SK-N-SH (cell line): ENCODE data around the gene NTMT1. TPM values are rescaled to one million over a fixed set of nuclear protein-coding genes. Genes with fewer than 3 reads are reported as not detected.

Experiments used
- CTCF ChIA-PET: fragments of 300-600, 350-600 bp; formaldehyde crosslinking; extraction: SDS; loops from one replicate; lab custom pipeline; 2021; lab: Yijun Ruan, JAX
- POLR2A ChIA-PET: fragments of 350-600 bp; sonication (Branson Sonifier 250); formaldehyde crosslinking; extraction: SDS; loops from one replicate; lab custom pipeline; 2020; ENCODE audit warnings: antibody characterized with exemption, inconsistent platforms; lab: Yijun Ruan, JAX
- DNase-seq: peaks from one replicate; pipeline ENCODE4 v3.0.0; 2012
- H2AFZ ChIP-seq: fragments of 200-600 bp; sonication (generic); 2 replicates; pipeline ENCODE4 v1.8.1; 2016; ENCODE audit warnings: antibody characterized with exemption, mild to moderate bottlenecking, low read depth
- H3F3A ChIP-seq: fragments of 200-600 bp; sonication (generic); replicated peaks from 2 replicates; pipeline ENCODE3; 2016; ENCODE audit warnings: antibody characterized with exemption, mild to moderate bottlenecking; ENCODE audit not compliant: insufficient read depth
- H3K27ac ChIP-seq, 2 experiments: fragments of 200-500 bp in 1 of 2; fragments of 200-600 bp in 1 of 2; sonication (Bioruptor generic) in 1 of 2; sonication (generic), shearing (Covaris generic) in 1 of 2; 2 replicates each; pipeline versions ENCODE4 v1.5.1 to v1.6.1; 2014 to 2016; ENCODE audit warnings: low read depth in 2 of 2, inconsistent platforms in 1 of 2, low read length in 1 of 2, mild to moderate bottlenecking in 1 of 2, mixed read lengths in 1 of 2
- H3K27me3 ChIP-seq: fragments of 200-600 bp; sonication (generic), shearing (Covaris generic); 2 replicates; pipeline ENCODE4 v1.6.1; 2016; ENCODE audit warnings: mixed run types; ENCODE audit not compliant: insufficient read depth
- H3K36me3 ChIP-seq, 2 experiments: fragments of 200-500 bp in 1 of 2; fragments of 200-600 bp in 1 of 2; sonication (Bioruptor generic) in 1 of 2; sonication (generic) in 1 of 2; replicated peaks in 1 of 2; 2 replicates each; pipeline versions ENCODE3 to v1.5.1; 2014 to 2016; ENCODE audit warnings: low read length in 1 of 2, mild to moderate bottlenecking in 1 of 2; ENCODE audit not compliant: insufficient read depth in 2 of 2, control insufficient read depth in 1 of 2
- H3K4me1 ChIP-seq, 2 experiments: fragments of 200-500 bp in 1 of 2; fragments of 200-600 bp in 1 of 2; sonication (Bioruptor generic) in 1 of 2; sonication (generic), shearing (Covaris generic) in 1 of 2; 2 replicates each; pipeline versions ENCODE4 v1.5.1 to v1.6.1; 2014 to 2016; ENCODE audit warnings: low read depth in 1 of 2, low read length in 1 of 2, mixed run types in 1 of 2; ENCODE audit not compliant: insufficient read depth in 2 of 2, control insufficient read depth in 1 of 2
- H3K4me2 ChIP-seq: fragments of 200-600 bp; sonication (generic), shearing (Covaris generic); 2 replicates; pipeline ENCODE4 v1.6.1; 2017; ENCODE audit warnings: mixed run types
- H3K4me3 ChIP-seq, 2 experiments: fragments of 200-500 bp in 1 of 2; fragments of 200-600 bp in 1 of 2; sonication (Bioruptor generic) in 1 of 2; sonication (generic), shearing (Covaris generic) in 1 of 2; 2 replicates each; pipeline versions ENCODE4 v1.5.1 to v1.8.1; 2014 to 2016; ENCODE audit warnings: low read depth in 2 of 2, inconsistent platforms in 1 of 2, low read length in 1 of 2, mild to moderate bottlenecking in 1 of 2, mixed read lengths in 1 of 2, moderate library complexity in 1 of 2
- H3K79me2 ChIP-seq: fragments of 200-600 bp; sonication (generic); 2 replicates; pipeline ENCODE4 v1.8.1; 2017; ENCODE audit warnings: mild to moderate bottlenecking; ENCODE audit not compliant: insufficient read depth
- H3K9ac ChIP-seq: fragments of 200-600 bp; sonication (generic); 2 replicates; pipeline ENCODE4 v1.6.1; 2017; ENCODE audit warnings: mixed run types
- H3K9me2 ChIP-seq: fragments of 200-600 bp; sonication (generic); 2 replicates; pipeline ENCODE4 v1.6.1; 2017; ENCODE audit warnings: mixed run types
- H3K9me3 ChIP-seq: fragments of 200-600 bp; sonication (generic); 2 replicates; pipeline ENCODE4 v1.6.1; 2017; ENCODE audit warnings: mixed run types, mild to moderate bottlenecking, moderate library complexity
- H4K20me1 ChIP-seq: fragments of 200-600 bp; sonication (generic); 2 replicates; pipeline ENCODE4 v1.6.1; 2017; ENCODE audit warnings: mild to moderate bottlenecking, mixed run types; ENCODE audit not compliant: insufficient read depth
- EZH2phosphoT487 ChIP-seq: fragments of 200-600 bp; sonication (generic); IDR thresholded peaks from 2 replicates; pipeline ENCODE4 v1.6.1; 2017; ENCODE audit warnings: low read depth, mixed run types, mild to moderate bottlenecking, antibody characterized with exemption, moderate library complexity, borderline replicate concordance
- NRF1 ChIP-seq: IDR thresholded peaks from 2 replicates; pipeline ENCODE4 v1.6.1; 2012; ENCODE audit warnings: low read depth, mild to moderate bottlenecking, low read length
- RAD21 ChIP-seq: IDR thresholded peaks from 2 replicates; pipeline ENCODE4 v1.6.1; 2012; ENCODE audit warnings: mild to moderate bottlenecking, low read length
- RXRA ChIP-seq: IDR thresholded peaks from 2 replicates; pipeline ENCODE4 v1.4.0; 2012; ENCODE audit warnings: low read depth, mild to moderate bottlenecking, borderline replicate concordance
- SIN3A ChIP-seq: IDR thresholded peaks from 2 replicates; pipeline ENCODE4 v1.6.1; 2012; ENCODE audit warnings: low read depth, mild to moderate bottlenecking, low read length, moderate library complexity, borderline replicate concordance
- SMC3 ChIP-seq: IDR thresholded peaks from 2 replicates; pipeline ENCODE4 v1.6.1; 2012; ENCODE audit warnings: low read depth, low read length, improper control_type of control experiment
- WGBS: methylation state at CpG from one replicate; pipeline ENCODE4 v1.1.6; 2017; ENCODE audit warnings: low lambda C conversion rate; 5-methylcytosine and 5-hydroxymethylcytosine counted together
- polyA plus RNA-seq, 3 experiments: library from polyadenylated mRNA; depleted of rRNA; stranded (reverse); fragments of >200 nt; gene quantifications; 2 replicates each; pipeline ENCODE4 v1.2.3, GENCODE V29; 2012
- TF ChIP-seq, protein P1 (sequence below): IDR thresholded peaks from 2 replicates; pipeline ENCODE4 v1.6.1; 2012; ENCODE audit warnings: mild to moderate bottlenecking, low read depth, low read length, moderate library complexity
- TF ChIP-seq, protein P2 (sequence below): fragments of 150-350 bp; IDR thresholded peaks from 2 replicates; pipeline ENCODE4 v1.6.1; 2016; ENCODE audit warnings: mild to moderate bottlenecking, low read depth, low read length
- TF ChIP-seq, protein P3 (sequence below): IDR thresholded peaks from 2 replicates; pipeline ENCODE4 v1.4.0; 2012; ENCODE audit warnings: low read depth, borderline replicate concordance
- TF ChIP-seq, protein P4 (sequence below): fragments of 200-600 bp; sonication (generic); IDR thresholded peaks from 2 replicates; pipeline ENCODE4 v1.6.1; 2017; ENCODE audit warnings: antibody characterized with exemption, mild to moderate bottlenecking, moderate library complexity
- TF ChIP-seq, protein P5 (sequence below): fragments of 150-350 bp; IDR thresholded peaks from 2 replicates; pipeline ENCODE4 v1.6.1; 2017; ENCODE audit warnings: antibody characterized with exemption, low read length, low read depth, borderline replicate concordance
- TF ChIP-seq, protein P6 (sequence below): IDR thresholded peaks from 2 replicates; pipeline ENCODE4; 2012

The NTMT1 gene
- polyA plus RNA-seq, 1 of the 3 experiments (the other 2 are of a cell fraction), result 78.3 TPM

DNA sequence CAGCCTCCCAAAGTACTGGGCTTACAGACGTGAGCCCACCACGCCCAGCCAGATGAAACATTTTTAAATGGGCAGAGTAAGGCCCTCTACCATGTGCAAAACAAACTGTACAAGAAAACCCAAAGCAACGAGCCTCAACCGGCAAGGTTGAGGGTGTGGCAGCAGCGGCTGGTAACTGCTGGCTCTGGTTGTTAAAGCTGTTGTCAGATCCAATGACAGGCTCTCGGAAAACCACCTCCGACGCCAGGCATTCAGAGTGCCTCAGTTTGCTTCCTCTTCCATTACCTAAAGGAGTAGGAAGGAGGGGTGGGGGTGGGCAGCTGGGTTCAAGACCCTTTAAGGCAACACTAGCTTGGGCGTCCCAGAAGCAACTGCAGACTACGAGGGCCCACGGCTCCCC is 18.4 kb downstream of the NTMT1 start:
- no peak overlapping the region for H3K9ac ChIP-seq
- peaks cover 26% of the 10 kb centered on the region for H3K79me2 ChIP-seq
- ChIA-PET POLR2A (no interaction called here), CTCF (interaction anchor here (0.6 to 7.9 kb wide), 6 partner anchors 18 to 140 kb away, joined by 4 to 81 read pairs (median 46); partner anchors contain the start of gene NTMT1)
- TF ChIP-seq, protein P1, sequence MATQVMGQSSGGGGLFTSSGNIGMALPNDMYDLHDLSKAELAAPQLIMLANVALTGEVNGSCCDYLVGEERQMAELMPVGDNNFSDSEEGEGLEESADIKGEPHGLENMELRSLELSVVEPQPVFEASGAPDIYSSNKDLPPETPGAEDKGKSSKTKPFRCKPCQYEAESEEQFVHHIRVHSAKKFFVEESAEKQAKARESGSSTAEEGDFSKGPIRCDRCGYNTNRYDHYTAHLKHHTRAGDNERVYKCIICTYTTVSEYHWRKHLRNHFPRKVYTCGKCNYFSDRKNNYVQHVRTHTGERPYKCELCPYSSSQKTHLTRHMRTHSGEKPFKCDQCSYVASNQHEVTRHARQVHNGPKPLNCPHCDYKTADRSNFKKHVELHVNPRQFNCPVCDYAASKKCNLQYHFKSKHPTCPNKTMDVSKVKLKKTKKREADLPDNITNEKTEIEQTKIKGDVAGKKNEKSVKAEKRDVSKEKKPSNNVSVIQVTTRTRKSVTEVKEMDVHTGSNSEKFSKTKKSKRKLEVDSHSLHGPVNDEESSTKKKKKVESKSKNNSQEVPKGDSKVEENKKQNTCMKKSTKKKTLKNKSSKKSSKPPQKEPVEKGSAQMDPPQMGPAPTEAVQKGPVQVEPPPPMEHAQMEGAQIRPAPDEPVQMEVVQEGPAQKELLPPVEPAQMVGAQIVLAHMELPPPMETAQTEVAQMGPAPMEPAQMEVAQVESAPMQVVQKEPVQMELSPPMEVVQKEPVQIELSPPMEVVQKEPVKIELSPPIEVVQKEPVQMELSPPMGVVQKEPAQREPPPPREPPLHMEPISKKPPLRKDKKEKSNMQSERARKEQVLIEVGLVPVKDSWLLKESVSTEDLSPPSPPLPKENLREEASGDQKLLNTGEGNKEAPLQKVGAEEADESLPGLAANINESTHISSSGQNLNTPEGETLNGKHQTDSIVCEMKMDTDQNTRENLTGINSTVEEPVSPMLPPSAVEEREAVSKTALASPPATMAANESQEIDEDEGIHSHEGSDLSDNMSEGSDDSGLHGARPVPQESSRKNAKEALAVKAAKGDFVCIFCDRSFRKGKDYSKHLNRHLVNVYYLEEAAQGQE, result no peak
- TF ChIP-seq RXRA (no peak), SMC3 (no peak), RAD21 (no peak), NRF1 (no peak)
- TF ChIP-seq, protein P2, sequence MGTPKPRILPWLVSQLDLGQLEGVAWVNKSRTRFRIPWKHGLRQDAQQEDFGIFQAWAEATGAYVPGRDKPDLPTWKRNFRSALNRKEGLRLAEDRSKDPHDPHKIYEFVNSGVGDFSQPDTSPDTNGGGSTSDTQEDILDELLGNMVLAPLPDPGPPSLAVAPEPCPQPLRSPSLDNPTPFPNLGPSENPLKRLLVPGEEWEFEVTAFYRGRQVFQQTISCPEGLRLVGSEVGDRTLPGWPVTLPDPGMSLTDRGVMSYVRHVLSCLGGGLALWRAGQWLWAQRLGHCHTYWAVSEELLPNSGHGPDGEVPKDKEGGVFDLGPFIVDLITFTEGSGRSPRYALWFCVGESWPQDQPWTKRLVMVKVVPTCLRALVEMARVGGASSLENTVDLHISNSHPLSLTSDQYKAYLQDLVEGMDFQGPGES, result no peak
- TF ChIP-seq, protein P3, sequence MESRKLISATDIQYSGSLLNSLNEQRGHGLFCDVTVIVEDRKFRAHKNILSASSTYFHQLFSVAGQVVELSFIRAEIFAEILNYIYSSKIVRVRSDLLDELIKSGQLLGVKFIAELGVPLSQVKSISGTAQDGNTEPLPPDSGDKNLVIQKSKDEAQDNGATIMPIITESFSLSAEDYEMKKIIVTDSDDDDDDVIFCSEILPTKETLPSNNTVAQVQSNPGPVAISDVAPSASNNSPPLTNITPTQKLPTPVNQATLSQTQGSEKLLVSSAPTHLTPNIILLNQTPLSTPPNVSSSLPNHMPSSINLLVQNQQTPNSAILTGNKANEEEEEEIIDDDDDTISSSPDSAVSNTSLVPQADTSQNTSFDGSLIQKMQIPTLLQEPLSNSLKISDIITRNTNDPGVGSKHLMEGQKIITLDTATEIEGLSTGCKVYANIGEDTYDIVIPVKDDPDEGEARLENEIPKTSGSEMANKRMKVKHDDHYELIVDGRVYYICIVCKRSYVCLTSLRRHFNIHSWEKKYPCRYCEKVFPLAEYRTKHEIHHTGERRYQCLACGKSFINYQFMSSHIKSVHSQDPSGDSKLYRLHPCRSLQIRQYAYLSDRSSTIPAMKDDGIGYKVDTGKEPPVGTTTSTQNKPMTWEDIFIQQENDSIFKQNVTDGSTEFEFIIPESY, result no peak
- no peak overlapping the region for H3K27ac ChIP-seq
- peaks cover 1 to 2% of the 10 kb centered on the region in 2 experiments for H3K36me3 ChIP-seq
- H3K27me3 ChIP-seq, result no peaks in the 10 kb centered on the region
- no peak overlapping the region for H3K4me3 ChIP-seq
- H3K4me2 ChIP-seq, result no peak overlapping the region
- H3K9me3 ChIP-seq, result no peaks in the 10 kb centered on the region
- no peak overlapping the region for H2AFZ ChIP-seq
- WGBS, result 90% methylated on average over 10 of the region's 11 CpGs
- H4K20me1 ChIP-seq, result peaks cover 21% of the 10 kb centered on the region
- H3K9me2 ChIP-seq, result no peaks in the 10 kb centered on the region
- peaks cover 14% of the 10 kb centered on the region for H3F3A ChIP-seq
- peaks cover 13 to 34% of the 10 kb centered on the region in 2 experiments for H3K4me1 ChIP-seq
- no peak for DNase-seq

DNA sequence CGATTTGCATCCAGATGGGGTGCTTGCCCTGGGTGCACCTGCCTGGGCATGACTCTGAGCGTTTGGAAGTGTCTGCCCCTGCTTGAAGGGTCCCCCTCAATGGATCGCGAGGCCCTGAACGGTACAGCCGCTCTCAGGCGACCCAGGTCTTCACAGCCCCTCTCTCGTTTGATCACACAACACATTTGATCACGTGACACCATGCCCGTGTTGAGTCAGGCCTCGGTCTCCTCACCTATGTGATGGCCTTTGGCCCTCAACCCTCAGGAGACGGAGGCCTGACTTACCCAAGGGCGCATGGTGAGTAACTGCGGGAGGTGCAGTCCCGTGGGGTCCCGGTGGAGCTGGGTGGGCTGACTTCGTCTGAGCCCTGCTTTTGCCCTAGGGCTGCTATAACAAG is 18.9 kb downstream of the NTMT1 start:
- ChIA-PET POLR2A (no interaction called here), CTCF (interaction anchor here (0.6 to 7.8 kb wide), 3 partner anchors 17 to 139 kb away, joined by 4 to 81 read pairs (median 73); no protein-coding TSS in a partner anchor)
- Histone ChIP-seq H3K4me2 (no peak overlapping the region), H3K4me3 (no peak overlapping the region), H3K9ac (no peak overlapping the region), H3K27me3 (no peaks in the 10 kb centered on the region), H3K9me3 (no peaks in the 10 kb centered on the region), H3K27ac (no peak overlapping the region), H2AFZ (no peak overlapping the region), H3K4me1 (peaks cover 7 to 34% of the 10 kb centered on the region in 2 experiments; a peak in 2 of 4 replicates), H3K79me2 (peaks cover 20% of the 10 kb centered on the region), H3K36me3 (no peaks in the 10 kb centered on the region), H4K20me1 (peaks cover 16% of the 10 kb centered on the region), H3K9me2 (no peaks in the 10 kb centered on the region), H3F3A (peaks cover 8% of the 10 kb centered on the region)
- no peak for DNase-seq
- 77% methylated on average over 12 of the region's 17 CpGs for WGBS
- TF ChIP-seq, protein P4, sequence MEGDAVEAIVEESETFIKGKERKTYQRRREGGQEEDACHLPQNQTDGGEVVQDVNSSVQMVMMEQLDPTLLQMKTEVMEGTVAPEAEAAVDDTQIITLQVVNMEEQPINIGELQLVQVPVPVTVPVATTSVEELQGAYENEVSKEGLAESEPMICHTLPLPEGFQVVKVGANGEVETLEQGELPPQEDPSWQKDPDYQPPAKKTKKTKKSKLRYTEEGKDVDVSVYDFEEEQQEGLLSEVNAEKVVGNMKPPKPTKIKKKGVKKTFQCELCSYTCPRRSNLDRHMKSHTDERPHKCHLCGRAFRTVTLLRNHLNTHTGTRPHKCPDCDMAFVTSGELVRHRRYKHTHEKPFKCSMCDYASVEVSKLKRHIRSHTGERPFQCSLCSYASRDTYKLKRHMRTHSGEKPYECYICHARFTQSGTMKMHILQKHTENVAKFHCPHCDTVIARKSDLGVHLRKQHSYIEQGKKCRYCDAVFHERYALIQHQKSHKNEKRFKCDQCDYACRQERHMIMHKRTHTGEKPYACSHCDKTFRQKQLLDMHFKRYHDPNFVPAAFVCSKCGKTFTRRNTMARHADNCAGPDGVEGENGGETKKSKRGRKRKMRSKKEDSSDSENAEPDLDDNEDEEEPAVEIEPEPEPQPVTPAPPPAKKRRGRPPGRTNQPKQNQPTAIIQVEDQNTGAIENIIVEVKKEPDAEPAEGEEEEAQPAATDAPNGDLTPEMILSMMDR, result no peak
- no peak for TF ChIP-seq SIN3A
- TF ChIP-seq EZH2phosphoT487, result no peak
- TF ChIP-seq, protein P5, sequence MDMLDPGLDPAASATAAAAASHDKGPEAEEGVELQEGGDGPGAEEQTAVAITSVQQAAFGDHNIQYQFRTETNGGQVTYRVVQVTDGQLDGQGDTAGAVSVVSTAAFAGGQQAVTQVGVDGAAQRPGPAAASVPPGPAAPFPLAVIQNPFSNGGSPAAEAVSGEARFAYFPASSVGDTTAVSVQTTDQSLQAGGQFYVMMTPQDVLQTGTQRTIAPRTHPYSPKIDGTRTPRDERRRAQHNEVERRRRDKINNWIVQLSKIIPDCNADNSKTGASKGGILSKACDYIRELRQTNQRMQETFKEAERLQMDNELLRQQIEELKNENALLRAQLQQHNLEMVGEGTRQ, result no peak
- TF ChIP-seq, protein P6, sequence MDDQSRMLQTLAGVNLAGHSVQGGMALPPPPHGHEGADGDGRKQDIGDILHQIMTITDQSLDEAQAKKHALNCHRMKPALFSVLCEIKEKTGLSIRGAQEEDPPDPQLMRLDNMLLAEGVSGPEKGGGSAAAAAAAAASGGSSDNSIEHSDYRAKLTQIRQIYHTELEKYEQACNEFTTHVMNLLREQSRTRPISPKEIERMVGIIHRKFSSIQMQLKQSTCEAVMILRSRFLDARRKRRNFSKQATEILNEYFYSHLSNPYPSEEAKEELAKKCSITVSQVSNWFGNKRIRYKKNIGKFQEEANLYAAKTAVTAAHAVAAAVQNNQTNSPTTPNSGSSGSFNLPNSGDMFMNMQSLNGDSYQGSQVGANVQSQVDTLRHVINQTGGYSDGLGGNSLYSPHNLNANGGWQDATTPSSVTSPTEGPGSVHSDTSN, result no peak
